HG03196 (cell line): Measurements from ENCODE around the gene POLE3.
A peak's percentile ranks its signal among the peaks of the same experiment; 100 is the strongest.
"Not testable (repeated sequence)": the region's sequence is repeated elsewhere in the genome, so short reads cannot be mapped to it uniquely, and the experiment has no call there.

Experiments used
- ATAC-seq: cut with Tn5 transposase; IDR thresholded peaks from one replicate; pipeline ENCODE4 v1.9.1; 2021; ENCODE audit not compliant: unreplicated experiment

The POLE3 gene

DNA sequence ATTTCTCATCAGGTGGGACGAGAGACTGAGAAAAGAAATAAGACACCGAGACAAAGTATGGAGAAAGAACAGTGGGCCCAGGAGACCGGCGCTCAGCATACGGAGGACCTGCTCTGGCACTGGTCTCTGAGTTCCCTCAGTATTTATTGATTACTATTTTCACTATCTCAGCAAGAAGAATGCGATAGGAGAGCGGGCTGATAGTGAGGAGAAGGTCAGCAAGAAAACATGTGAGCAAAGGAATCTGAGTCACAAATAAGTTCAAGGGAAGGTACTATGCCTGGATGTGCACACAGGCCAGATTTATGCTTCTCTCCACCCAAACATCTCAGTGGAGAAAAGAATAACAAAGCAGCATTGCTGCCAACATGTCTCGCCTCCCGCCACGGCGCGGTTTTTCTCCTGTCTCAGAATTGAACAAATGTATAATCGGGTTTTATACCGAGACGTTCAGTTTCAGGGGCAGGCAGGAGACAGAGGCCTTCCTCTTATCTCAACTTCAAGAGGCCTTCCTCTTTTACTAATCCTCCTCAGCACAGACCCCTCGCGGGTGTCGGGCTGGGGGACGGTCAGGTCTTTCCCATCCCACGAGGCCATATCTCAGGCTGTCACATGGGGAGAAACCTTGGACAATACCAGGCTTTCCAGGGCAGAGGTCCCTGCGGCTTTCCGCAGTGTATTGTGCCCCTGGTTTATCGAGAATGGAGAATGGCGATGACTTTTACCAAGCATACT, 31.2 kb downstream of the POLE3 start:
- ATAC-seq, result not testable (repeated sequence)

DNA sequence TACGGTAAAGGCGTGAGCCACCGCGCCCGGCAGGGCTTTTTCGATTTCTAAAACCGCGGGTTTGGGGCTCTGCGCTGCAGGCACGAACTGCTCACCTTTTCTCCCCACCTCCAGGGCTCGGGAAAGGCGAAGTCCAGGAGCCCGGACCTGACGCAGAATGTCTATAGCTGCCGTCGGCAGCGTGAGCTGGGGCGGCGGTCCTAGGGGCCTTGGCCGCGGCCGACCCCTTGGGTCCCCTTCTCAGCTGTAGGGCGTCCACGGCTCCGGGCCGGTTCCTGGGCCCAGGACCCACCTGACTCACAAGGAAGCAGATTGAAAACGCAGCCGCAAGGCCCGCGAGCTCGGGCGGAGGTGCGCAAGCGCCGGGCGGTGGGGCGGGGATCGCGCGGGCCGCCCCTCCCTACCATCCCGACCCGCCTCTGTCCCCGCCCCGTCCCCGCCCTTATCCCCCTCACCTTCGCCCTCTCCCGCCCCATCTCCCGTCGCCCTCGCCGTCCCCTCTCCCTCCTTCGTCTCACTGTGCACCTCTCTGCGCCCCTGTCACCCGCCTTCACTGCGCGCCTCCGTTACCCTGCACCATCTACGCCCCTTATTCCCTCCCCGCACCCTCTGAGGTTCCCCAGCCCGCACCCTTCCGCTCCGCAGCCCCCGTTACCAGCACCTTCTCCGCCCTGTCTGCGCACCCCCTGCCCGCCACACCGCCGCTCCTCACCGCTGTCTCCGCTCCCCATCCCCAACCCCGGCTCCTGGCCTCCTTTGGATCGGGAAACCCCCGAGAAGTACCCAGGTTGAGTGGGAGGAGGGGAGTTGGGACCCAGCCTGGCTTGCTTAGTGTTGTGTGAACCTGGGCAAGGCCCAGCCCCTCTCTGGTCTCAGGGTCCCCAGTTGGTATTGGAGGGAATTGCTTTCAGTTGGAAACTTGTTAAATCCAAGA, 33.6 kb downstream of the POLE3 start, which contains the start of gene HDHD3:
TSS of gene HDHD3 (minus strand) at position 353 of the 934 bp plus-strand sequence. CDS start 2,632 bp downstream, outside the sequence.
- peak; percentile 77 for ATAC-seq

DNA sequence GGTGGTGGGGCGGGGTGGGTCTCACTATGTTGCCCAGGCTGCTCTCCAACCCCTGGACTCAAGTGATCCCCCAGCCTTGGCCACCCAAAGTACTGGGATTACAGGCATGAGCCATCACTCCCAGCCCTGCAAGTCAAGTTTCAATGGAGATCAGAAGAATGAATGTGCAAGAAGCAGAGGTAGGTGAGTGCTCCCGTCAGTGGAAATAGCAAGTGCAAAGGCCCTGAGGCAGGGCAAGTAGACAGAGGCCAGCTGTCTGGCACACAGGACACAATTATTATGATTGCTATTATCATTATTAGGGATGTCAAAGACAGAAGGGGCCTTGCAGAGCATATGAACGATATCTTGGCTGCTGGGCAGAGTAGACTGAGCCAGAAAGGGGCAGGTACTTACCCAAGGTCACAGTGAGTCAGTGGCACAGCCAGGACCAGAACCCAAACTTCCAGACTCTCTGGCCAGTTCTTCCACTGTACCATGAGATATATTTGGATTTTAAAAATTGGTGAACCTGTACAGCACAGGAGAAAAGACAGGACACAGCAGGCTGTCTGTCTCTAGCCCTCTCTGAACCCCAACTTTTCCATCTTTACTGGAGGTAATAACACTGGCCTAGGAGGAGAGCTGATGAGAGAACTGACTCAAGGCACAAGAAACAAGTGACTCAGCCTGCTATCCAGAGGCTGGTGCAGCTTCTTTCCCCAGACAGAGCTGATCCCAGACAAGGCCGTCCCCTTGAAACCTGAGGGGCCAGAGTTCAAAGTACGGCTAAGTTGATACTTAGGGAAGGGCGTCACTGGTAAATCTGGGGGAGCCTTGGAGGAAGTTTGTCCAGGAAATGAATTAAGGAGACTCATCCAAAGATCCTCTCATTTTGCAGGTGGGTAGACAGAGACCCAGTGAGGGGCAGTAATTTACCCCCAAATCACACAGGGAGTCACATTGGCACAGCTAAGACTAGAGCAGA, 35.1 kb downstream of the POLE3 start:
- ATAC-seq, result no peak

DNA sequence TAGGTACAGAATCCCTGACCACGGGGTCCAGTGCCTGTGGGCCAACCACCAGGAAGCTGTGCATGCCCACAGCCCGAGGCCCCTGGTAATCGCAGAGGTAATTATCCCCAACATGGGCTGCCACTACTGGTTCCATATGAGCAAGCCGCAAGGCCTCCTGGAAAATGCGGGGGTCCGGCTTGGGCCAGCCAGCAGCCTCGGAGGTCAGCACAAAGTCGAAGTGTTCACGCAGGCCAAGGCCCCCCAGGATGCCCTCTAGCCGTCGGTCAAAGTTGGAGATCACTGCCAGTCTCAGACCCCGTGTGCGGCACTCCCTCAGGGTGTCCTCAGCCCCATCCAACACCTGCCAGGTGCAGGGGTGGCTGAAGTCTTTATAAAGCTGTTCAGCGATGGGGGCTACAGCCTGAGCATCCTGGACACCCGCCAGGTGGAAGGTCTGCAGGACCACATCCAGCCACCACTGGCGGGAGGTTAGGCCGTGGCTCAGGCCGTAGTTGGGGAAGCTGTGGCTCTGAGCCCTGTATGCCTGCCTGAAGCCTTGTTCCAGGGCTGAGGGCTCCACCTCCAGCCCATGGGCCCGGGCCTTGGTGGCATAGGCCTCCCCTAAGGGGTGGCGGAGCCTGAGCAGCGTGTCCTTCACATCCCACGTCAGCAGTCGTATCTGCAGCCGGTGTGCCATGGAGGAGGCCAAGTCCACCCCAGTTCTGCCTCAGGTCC, 36.6 kb downstream of the POLE3 start:
- ATAC-seq, result no peak

DNA sequence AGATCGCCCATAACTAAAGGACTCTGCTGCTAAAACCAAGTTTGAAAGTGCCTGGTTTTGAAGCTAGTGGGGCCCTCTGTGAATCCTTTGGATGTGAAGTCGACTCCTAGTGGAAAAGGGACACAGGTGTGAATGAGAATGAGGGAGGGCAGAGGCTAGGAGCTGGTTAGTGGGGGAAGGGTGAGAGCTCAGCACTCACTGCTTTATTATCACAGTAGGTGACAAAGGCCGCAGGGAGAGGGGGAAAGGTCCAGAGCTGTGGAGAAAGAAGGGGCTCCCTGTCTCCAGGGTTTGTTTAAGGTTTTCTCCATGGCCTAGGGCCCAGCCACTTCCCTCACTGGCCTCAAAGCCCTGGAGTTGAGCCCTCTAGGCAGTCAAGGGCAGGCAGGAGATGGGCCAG, 37.2 kb downstream of the POLE3 start:
- no peak for ATAC-seq

DNA sequence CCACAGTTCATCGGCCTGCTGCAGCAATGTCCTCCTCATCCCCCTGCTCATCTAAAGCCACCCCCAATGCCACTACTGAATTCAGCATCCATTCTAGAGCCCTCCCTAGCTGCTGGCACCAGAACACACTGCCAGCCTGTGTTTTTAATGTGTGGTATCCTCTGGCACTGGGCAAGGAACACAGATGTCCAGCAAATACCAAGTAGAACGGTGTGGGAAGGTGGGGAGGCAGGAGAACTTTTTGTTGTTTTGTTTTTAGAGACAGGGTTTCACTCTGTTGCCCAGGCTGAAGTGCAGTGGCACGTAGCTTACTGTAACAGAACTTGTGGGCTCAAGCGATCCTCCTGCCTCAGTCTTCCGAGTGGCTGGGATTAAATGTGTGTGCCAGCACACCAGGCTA, 38.4 kb downstream of the POLE3 start:
- no peak for ATAC-seq

DNA sequence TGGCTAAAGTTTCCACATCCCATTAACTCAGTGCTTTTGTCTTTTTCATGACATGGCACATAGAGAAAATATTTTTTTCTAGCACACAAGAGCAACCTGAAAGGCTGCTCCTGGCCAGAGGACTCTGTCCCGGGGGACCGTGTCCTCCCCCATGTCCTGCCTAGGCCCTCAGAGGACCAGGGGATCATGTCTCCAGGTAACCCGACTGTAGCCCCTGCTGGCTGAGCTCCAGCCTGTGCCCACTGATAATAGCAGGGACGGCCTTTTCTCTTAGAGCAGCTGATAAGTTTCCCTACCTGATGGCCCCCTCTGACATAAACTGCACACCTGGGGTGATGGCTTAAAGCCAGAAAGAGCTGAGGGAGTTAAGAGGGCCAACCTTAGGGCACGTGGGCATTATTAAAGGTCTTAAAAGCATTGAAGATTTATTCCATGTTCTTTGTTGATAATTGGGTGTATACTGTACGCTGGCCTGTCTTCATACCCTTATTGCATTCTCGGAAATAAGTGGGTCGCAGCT, 39.6 kb downstream of the POLE3 start:
- ATAC-seq, result no peak

DNA sequence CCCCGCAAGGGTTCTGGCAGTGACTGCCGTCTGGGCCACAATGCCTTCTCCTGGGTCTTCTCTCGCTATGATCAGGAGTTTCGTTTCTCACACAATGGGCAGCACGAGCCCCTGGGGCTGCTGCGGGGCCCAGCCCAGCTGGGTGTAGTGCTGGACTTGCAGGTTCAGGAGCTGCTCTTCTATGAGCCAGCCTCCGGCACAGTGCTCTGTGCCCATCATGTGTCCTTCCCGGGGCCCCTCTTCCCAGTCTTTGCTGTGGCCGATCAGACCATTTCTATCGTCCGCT, 40.7 kb downstream of the POLE3 start:
- no peak for ATAC-seq

DNA sequence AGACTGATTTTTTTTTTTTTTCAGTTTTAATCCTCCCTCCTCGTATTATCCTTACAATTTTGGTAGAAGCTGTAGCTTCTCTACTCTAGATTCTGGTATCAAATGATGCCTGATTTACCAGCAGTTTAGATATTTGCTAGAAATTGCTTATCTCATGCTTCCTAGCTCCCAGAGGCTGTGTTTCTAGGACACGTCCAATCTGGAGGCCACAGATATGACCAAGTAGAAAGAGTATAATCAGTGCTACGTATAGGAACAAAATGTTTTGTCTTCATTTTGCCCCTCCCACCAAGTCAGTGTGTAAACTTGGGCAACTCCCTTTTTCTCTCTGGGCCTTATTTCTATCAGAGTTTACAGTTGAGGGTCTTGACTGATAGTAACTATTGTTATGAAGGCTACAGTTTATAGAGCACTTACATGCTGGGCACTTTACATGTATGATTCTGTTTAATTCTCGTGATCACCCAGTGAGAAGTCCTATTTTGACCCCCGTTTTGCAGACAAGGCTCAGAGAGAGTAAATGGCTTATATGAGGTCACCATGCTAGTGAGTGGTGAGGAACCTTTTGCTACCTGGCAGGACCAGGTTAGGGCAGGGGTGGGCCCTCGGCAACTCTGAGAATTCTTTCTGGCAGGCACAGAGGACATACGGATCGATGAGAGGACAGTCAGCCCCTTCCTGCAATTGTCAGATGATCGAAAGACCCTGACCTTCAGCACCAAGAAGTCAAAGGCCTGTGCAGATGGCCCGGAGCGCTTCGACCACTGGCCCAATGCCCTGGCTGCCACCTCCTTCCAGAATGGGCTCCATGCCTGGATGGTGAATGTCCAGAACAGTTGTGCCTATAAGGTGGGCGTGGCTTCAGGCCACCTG, 41.3 kb downstream of the POLE3 start:
- no peak for ATAC-seq

DNA sequence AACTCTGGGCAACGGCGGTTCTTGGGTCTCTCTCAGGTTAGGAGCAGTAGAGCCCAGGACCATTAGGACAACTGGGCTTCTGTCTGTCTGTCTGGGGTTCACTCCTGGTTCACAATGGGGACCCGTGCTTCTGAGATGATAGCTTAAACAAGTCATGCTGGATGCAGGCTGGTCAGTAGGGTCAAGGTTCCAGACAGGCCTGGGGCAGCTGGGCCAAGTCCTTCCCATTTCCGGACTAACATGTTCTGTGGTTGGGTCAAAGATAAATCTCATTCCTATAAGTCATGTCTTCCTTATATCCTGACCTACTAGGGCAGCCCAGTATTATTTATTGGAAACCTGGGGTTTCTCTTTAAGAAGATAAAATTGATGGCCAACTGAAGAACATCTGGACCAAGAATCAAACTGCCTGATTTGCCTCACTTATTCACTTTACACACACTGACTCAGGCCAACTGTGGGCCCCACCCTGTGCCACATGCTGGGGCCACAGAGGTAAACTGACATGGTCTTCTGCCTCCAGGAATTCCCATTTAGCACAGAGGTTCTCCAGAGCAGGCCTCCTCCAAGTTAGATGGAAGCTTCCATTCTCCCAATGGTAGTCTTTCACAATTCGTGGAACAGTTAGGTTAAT, 42.0 kb downstream of the POLE3 start:
- ATAC-seq, result no peak

DNA sequence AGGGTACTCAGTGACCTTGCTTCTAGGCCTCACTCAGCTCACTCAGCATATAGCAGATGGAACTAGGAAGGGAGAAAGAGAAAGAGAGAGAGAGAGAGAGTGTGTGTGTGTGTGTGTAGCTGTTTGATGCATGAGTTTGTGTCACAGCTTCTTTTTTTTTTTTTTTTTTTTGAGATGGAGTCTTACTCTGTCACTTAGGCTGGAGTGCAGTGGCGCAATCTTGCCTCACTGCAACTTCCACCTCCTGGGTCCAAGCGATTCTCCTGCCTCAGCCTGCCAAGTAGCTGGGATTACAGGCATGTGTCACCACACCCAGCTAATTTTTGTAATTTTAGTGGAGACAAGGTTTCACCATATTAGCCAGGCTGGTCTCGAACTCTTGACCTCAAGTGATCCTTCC, 44.8 kb downstream of the POLE3 start:
- not testable (repeated sequence) for ATAC-seq

DNA sequence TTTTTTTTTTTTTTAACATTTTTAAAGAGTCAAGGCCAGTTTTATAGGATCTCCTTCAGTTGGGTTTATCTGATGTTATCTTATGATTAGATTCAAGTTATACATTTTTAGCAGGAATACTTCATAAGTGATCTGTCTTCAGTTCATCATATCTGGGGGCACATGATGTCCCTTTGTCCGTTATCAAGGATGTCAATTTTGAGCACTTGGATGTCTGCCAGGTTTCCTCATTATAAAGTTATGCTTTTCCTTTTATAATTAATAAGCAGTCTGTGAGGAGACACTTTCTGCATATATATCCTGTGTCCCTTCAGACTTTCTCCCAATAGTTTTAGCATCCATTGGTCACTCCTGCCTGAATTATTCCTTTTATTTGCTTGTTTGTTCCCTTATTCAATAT, 45.5 kb downstream of the POLE3 start:
- ATAC-seq, result no peak

DNA sequence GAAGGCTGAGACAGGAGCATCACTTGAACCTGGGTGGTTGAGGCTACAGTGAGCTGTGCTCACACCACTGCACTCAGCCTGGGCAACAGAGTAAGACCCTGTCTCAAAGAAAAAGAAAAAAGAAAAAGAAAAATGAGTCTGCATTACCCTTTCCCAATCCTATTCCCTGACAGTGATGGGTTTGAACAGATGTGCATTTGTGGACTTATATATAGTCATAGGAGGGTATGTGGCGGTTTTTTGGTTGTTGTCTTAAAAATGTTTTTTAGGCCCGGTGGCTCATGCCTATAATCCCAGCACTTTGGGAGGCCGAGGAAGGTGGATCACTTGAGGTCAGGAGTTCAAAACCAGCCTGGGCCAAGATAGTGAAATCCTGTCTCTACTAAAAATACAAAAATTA, 47.1 kb downstream of the POLE3 start:
- no peak for ATAC-seq

DNA sequence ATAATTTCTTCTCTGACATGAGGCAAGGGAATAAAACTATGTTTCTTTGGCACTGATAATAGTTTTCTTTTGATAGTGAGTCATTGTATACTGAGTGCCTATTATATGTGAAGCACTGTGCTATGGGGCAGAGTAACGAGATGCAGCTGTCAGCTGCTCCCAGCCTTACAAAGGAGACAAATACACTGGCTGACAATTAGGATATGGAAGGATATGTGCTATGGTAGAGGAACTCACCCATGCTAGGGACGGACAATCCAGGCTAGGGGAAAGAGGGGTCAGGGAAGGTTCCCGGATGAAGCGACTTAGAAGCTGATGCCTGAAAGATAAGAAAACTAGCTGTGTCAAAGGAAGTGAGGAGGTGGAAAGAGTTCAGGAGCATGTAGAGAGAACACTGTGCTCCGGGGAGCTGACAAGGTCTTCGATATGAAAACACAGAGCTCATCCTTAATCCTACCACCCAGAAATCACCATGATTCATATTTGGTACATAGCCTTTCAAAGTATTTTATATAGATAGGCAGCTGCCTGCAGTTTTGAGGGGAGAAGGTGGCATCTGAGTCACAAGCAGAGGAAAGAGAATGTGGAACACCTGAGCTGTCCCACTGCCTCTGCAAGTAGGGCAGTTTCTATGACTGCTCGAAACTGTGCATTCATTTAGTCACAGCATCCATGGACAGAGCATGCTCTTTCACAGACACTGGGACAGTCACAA, 49.0 kb downstream of the POLE3 start:
- no peak for ATAC-seq

DNA sequence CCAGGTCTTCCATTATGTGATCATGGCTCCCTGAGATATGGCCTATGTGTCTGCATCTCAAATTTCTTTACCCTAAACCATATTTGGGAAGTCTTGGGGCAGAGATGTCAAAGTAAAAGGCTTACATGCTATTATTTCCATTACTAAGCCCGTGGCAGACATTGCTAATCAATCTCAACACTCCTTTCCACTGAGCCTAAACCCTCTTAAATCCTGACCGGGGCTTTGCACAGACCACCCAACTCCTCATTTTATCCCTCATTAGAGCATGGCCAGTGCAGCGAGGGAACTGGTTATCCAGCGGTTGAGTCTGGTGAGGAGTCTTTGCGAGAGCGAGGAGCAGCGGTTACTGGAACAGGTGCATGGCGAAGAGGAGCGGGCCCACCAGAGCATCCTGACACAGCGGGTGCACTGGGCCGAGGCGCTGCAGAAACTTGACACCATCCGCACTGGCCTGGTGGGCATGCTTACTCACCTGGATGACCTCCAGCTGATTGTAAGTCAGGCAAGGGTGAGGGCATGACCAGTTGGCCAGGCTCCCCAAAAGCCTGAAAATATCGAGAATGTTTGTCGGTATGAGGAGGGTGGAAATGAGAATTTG, 50.1 kb downstream of the POLE3 start:
- no peak for ATAC-seq

DNA sequence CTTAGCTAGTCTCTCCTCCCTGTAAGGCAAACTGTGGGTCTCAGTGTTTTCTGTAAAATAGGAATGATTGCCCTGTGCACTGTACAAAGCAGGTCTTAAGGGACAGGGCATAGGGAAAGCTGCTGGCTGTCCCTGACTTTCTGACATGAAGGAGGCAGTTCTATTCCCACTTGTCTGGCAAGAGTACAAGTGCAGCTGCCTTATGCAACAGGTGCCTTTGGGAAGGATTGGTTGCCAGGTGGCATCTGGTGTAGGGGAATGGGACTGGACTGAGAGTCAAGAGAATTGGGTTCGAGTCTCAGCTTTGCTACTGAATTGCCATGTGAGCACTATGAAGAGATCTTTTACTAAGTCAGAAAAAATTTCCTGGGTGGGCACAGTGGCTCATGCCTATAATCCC, 51.1 kb downstream of the POLE3 start:
- no peak for ATAC-seq
